HEK293T (cell line): Measurements from ENCODE around the gene ANKS1A.

Source experiments
- ARNT ChIP-seq: fragments of 450-650 bp; IDR thresholded peaks from 2 replicates; pipeline ENCODE4 v1.6.1; 2017; ENCODE audit warnings: mild to moderate bottlenecking
- BHLHE40 ChIP-seq: fragments of 450-650 bp; IDR thresholded peaks from 2 replicates; pipeline ENCODE4 v1.6.1; 2016; ENCODE audit warnings: mild to moderate bottlenecking, moderate library complexity, borderline replicate concordance
- ELF4 ChIP-seq: fragments of 450-650 bp; IDR thresholded peaks from 2 replicates; pipeline ENCODE4 v1.6.1; 2017; ENCODE audit warnings: antibody characterized with exemption
- FOXK2 ChIP-seq: fragments of 450-650 bp; IDR thresholded peaks from 2 replicates; pipeline ENCODE4 v1.6.1; 2016; ENCODE audit warnings: mild to moderate bottlenecking
- LEF1 ChIP-seq: fragments of 450-650 bp; IDR thresholded peaks from 2 replicates; pipeline ENCODE4 v1.6.1; 2017; ENCODE audit warnings: mild to moderate bottlenecking, borderline replicate concordance
- NFRKB ChIP-seq: fragments of 450-650 bp; IDR thresholded peaks from 2 replicates; pipeline ENCODE4 v1.6.1; 2016; ENCODE audit warnings: mild to moderate bottlenecking, moderate library complexity
- SP1 ChIP-seq: fragments of 450-650 bp; IDR thresholded peaks from 2 replicates; pipeline ENCODE4 v1.6.1; 2017
- SUZ12 ChIP-seq: fragments of 450-650 bp; IDR thresholded peaks from 2 replicates; pipeline ENCODE4 v1.6.1; 2016; ENCODE audit warnings: mild to moderate bottlenecking
- TARDBP ChIP-seq: fragments of 450-650 bp; IDR thresholded peaks from 2 replicates; pipeline ENCODE4 v1.6.1; 2016
- ZNF384 ChIP-seq: fragments of 450-650 bp; IDR thresholded peaks from 2 replicates; pipeline ENCODE4 v1.6.1; 2016

- no peak for TF ChIP-seq SP1
- TF ChIP-seq NFRKB, result no peak
- TF ChIP-seq TARDBP, result no peak
- no peak for TF ChIP-seq BHLHE40
- no peak for TF ChIP-seq ZNF384
- TF ChIP-seq ELF4, result no peak
- TF ChIP-seq FOXK2, result no peak
- no peak for TF ChIP-seq SUZ12
- TF ChIP-seq LEF1, result no peak
- TF ChIP-seq ARNT, result no peak
Observed at GRCh38 chr6:34917626-34918285, 28.7 kb downstream of the ANKS1A start.
